Tongue (tissue), 2 donors: ENCODE measurements around the gene UBFD1. TPM values are rescaled to one million over a fixed set of nuclear protein-coding genes. Genes with fewer than 3 reads are reported as not detected.
"Not testable (repeated sequence)": the region's sequence is repeated elsewhere in the genome, so short reads cannot be mapped to it uniquely, and the experiment has no call there.

Experiments used
- DNase-seq: peaks from one replicate; pipeline ENCODE4 v3.0.0-alpha.2; 2015
- total RNA-seq: library from RNA; depleted of rRNA; stranded (reverse); fragments of >200 nt; gene quantifications from one replicate; pipeline ENCODE4 v1.2.3, GENCODE V29; 2014

Gene UBFD1, protein sequence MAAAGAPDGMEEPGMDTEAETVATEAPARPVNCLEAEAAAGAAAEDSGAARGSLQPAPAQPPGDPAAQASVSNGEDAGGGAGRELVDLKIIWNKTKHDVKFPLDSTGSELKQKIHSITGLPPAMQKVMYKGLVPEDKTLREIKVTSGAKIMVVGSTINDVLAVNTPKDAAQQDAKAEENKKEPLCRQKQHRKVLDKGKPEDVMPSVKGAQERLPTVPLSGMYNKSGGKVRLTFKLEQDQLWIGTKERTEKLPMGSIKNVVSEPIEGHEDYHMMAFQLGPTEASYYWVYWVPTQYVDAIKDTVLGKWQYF
- total RNA-seq: 145 TPM

DNA sequence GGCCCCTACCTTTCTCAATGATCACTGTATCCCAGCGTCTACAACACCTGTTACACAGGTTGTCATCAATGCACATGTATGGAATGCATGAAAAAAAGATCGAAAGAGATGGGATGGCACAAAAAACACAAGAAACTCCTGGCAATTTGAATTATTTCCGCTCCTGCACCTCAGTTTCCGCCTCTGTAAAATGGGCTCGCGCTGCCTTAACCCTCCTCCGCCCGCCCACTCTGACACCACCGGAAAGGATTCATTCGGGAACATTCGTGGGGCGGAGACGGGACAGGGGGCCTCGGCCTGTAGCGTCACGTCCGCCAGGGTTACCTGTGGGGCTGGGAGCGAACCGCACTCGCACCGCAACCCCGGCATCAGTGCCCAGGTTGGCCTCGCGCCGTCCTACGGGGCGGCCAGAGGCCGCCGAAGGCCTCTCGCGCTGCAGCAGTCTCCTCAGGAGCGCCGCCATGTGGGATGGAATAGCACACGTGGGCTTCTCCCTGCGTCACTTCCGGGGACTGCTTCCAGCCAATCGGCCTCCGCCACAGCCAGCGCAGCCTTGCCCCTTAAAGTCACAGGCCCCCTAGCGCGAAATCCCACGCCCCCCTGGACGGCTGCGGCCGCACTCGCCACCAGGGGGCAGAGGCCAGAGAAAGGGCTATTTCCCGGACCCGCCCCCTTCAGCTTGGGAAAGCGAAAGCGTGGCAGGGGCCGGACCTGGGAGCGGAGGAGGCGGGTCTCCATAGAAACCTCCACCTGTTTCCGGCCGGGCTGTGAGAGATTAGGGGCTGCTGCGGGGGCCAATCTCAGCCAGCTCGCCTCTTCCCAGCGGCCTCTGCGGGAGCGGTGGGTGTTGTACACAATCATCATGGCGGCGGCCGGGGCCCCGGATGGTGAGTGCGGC is at the start of gene UBFD1, which contains the start of gene EARS2:
TSS of gene UBFD1 (plus strand) at position 847 of the 898 bp plus-strand sequence. CDS start at position 863, 16 bp downstream.
TSS of gene EARS2 (minus strand) at position 470 of the 898 bp plus-strand sequence. CDS start at position 463, 7 bp downstream.
- peak; percentile 99 for DNase-seq

DNA sequence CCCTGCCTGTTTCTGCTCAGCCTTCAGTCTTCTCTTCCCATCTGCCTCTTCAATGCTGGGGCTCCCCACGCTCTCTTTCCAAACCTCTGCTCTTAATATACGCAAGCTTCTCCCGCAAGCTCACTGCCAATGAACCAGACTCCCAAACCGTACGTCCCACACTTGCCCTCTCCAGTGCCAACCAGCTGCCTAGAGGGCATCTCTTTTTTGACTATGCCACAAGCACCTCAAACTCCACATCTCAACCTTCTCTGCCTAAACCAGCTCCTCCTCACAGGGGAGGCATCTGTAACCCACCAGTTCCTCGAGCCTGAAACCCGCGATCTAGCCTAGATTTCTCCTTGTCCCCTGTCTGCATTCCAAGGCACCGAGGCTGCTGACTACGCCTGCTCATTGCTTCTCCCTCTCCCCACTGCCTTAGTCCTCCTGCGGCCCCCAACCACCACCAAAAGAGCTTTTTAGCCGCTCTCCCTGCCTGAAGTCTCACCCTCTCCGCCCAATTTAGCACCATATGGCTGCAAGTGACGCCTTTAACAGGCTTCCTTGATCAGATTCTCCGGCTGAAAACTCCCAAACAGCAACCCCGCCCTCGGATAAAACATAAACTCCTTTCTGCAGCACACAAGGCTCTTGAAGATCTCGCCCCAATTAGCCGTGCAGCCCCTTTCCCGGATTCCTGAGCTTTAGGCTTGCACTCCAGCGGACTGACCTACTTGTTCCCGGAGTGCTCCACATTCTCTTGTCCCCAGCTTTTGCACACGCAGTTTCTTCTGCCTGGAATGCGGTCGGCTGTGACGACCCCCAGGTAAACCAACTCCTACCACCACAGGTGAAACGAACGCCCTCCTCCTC is 48.7 kb upstream of the UBFD1 start:
- peak; percentile 55 for DNase-seq

DNA sequence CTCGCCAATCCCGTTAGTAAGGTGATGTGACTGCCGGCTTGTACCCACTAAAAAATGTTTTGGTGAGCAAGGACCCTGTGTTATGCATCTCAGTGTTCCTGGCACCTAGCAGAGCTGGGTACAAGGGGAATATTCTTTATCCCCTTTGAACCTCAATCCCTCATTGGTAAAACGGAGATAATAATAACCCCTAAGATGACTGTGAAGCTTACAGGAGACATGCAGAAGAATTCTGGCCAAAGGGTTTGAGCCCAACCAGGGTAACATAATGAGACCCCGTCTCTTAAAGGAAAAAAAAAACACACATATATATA is 48.1 kb upstream of the UBFD1 start:
- no peak for DNase-seq

DNA sequence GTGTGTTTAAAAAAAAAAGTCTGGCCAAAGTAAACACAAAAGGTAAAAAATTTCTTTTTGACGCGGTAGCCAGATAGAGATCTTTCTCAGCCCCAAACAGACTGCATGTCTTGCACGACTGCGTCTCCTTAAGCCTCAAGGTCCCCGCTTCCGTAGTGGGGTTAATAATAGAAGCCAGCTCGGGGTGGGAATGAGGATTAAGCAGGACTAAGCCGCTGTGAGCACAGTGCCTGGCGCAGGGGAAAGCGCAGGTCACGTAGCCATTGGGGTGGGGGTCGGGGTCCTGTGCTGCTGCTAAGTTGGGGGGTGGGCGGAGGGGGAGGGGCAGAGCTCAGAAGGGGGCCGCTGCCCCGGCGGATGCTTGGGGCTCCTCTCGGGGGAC is 47.8 kb upstream of the UBFD1 start:
- DNase-seq: peak; percentile 79

DNA sequence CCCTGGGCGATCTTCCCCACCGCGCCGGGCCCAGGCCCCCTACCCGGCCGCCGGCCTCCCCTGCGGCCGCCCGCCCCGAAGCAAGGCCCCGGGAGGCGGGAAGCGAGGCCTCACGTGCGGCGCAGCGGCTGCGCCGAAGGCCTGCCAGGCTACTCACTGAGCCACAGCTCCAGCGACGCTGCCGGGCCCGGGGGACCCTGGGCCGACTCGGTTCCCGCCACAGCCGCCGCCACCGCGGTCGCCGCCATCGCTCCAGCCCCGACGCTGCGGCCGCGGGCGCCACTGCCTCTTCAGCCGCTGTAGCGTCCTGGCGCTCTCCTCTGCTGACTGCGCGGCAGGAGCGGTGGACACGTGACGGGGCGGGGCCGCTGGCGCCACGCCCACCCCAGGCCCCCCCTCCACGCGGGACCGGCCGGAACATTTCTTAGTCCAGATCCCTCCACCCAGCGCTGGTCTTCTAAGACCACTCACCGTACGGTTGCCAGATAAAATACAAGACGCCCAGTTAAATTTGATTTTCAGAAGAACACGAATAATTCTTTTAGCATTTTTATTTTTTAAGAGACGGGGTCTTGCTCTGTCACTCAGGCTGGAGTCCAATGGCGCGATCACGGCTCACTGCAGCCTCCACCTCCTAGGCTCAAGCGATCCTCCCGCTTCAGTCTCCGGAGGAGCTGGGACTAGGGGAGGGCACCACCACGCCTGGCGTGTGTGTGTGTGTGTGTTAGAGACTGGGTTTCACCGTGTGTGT is 47.2 kb upstream of the UBFD1 start, which contains the start of gene GGA2:
TSS of gene GGA2 (minus strand) at position 331 of the 751 bp plus-strand sequence. CDS start at position 248, 83 bp downstream.
- DNase-seq: peak; percentile 91

DNA sequence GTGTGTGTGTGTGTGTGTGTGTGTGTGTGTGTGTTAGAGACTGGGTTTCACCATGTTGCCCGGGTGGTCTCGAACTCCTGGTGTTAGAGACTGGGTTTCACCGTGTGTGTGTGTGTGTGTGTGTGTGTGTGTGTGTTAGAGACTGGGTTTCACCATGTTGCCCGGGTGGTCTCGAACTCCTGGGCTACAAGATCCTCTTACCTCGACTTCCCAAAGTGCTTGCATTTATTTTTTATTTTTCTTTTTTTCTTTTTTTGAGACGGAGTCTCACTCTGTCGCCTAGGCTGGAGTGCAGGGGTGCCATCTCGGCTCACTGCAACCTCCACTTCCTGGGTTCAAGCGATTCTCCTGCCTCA is 46.6 kb upstream of the UBFD1 start:
- not testable (repeated sequence) for DNase-seq

DNA sequence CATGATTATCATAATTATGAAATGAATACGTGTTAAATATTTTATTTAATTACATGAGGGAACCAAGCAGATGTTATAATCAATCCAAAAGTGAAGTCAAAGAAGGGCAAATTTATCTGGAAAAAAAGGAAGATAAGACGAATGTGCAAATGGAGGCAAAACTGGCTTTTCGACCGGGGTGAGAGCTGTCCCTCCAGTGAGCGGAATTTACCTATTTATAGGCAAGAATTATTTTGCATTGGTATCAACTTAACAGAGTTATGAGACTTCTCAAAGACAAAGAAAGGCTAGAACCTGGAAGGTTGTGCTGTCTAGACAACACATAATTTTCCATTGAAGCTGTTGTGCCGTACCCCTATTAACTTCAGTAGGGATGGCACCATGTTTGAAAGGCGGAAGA is 45.8 kb upstream of the UBFD1 start:
- DNase-seq: no peak

DNA sequence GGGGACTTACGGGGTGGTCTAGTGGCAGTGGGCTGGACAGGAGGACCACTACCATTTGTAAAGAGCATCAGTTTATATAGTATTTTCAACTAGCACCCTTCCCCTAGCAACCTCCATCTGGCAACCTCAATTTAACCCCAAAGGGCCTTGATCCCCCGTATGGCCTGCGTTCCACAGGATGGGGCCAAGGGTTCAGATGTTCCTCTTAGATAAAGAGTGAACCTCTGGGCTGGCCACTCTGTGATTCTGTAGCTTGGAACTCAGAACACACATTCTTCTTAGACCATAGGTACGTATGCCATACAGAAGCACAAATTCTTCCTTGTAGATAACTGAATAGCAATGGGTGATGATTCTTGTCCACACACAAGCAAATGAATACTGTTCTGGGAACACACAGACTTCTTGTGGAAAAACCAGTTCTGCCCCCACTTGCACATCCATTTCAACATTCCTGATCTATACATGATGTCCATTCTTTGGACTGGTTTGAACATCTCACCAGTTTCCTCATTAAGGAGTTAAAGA is 45.3 kb upstream of the UBFD1 start:
- DNase-seq: no peak

DNA sequence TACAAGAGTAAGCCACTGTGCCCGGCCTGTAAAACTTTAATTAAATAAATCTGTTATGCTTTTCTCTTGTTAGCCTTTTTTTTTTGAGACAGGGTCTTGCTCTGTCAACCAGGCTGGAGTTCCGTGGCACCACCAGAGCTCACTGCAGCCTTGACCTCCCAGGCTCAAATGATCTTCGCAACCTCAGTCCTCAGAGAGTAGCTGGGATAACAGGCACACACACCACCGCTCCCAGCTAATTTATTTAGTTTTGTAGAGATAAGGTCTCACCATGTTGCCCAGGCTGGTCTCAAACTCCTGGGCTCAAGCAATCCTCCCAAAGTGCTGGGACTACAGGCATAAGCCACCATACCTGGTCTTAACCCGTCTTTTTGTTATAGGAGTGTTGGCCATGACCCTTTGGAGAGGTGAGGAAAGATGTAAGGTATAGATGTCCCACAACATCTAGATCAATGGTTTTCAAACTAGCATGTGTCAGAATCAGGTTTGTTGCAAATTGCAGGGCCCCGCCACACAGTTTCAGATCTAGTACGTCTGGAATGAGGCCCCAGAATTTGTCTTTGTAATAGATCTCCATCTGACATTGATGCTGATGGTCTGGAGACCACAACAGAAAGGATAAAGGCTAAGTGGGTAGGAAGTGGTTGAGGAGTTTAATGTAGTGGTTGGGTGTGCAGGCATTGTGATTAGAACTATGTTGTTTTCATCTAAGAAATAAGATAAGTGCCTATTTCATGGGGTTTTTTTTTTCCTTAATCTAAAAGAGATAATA is 43.0 kb upstream of the UBFD1 start:
- no peak for DNase-seq

DNA sequence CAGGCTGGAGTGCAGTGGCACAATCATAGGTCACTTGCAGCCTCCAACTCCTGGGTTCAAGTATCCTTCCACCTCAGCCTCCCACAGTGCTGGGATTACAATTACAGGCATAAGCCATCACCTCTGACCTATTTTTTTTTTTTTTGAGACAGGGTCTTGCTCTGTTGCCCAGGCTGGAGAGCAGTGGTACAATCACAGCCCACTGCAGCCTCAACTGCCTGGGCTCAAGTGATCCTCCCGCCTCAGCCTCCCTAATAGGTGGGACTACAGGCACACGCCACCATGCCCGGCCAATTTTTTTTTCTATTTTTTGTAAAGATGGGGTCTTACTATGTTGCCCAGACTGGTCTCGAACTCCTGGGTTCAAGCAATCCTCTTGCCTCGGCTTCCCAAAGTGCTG is 41.6 kb upstream of the UBFD1 start:
- no peak for DNase-seq

DNA sequence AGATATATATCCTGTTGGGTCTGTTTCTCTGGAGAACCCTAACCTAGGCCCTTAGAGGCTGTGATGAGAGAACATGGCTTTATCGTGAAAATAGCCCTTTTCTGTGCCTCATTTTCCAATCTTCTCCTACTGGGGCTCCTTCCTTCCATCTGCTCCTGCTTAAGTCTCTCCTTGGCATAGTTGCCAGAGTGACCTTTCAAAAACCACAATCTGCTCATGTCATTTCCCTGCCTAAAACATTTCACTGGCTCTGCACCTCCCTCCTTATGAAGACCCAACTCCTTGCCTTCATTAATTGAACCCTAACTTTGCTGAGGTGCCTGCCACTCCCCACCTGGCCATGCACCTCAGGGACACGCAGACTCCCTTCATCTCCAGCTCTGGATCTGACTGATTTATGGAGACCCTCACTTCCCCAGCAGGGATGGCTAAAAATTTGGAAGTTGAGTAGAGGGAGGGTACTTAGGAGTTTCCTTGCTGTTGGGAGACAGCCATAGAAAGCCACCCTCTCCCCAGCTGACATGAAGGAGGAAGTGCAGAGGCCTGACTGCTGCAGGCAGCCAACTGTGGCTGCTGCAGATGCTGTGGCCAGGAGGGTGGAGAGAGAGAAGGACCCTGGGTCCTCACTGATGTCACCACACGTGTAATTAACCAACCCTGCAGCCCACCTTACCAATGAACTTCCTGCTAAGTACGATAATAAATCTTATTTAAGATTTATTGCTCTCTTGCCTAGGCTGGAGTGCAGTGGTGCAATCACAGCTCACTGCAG is 41.0 kb upstream of the UBFD1 start:
- no peak for DNase-seq

DNA sequence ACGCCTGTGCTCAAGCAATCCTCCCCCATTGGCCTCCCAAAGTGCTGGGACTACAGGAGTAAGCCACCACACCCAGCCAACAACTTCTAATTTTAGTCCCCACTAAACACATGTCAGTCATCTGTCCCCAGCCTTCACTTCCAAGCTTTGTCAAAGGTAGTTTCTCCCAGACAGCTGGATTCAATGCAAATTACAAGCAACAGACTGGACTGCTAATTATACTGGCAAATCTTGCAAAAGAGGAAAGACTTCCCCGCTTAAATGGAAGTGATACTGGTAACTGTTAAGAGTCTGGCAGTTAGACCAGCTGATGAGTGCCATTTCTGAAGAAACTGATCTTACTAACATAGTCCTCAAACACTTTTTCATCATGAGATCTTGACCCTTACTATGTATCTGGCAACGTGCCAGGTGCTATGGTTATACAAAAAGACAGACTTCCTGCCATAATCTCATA is 39.1 kb upstream of the UBFD1 start:
- DNase-seq: peak; percentile 38

DNA sequence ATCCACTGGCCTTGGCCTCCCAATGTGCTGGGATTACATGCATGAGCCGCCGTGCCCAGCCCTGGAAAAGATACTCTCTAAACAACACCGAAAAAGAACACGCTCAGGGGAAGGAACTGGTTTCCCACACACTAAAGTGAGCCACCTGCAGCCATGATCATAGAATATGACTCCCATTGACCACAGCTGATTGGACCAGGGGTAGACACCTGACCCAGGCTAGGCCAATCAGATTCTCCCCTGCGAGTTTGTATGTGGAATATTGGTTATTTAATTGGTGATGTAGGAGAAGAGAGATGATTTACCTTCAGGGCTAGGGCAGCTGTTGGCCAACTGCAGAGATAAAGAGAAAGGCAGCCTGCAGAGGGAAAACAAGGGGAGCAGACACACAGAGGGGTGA is 38.2 kb upstream of the UBFD1 start:
- no peak for DNase-seq

DNA sequence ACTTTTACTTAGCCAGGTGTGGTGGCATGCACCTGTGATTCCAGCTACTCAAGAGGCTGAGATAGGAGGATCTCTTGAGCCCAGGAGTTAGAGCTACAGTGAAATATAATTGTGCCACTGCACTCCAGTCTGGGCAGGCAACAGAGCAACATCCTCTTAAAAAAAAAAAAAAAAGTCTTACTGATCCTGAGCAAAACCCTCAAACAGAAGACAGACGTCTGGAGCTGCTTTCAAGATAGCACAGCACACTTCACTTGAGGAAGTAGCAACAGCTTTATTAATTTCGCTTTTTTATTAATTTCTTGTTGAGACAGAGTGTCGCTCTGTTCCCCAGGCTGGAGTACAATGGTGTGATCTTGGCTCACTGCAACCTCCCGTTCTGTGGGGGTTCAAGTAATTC is 37.0 kb upstream of the UBFD1 start:
- no peak for DNase-seq

DNA sequence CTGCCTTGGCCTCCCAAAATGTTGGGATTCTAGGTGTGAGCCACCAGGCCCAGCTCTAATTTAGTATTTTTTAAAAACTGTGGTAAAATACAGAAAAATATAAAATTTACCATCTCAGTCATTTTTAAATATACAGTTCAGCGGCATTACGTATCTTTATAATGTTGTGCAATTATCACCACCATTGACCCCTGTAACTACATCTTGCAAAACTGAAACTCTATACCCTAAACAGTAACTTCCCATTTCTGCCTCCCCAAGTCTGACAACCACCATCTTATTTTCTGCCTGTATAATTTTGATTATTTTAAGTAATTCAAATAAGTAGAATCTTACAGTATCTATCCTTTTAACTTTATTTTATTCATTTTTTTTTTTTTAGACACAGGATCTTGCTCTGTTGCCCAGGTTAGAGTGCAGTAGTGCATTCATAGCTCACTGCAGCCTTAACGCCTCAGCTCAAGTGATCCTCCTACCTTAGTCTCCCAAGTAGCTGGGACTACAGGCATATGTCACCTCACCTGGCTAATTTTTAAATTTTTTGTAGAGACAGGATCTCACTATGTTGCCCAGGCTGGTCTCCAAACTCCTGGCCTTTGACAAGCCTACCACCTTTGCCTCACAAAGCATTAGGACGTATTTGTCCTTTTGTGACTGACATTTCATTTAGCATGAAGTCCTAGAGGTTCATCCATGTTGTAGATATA is 36.3 kb upstream of the UBFD1 start:
- no peak for DNase-seq

DNA sequence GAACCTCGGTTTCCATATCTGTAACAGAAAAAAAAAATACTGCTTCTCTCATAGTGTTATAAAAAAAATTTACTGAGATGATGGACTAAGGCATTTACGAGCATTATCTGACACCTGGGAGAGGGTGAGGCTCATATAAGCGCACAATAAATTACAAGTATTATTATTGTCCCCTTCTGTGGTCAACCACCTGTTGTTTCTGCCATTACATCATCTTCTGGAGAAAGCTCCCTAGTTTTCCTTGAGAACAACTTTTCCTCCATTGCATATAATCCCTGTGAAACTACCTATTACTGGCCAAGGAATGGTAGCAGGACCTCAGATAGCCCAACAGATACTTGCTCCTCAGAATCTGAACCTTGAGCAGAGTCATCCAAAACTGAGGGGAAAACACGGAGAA is 35.6 kb upstream of the UBFD1 start:
- DNase-seq: no peak

DNA sequence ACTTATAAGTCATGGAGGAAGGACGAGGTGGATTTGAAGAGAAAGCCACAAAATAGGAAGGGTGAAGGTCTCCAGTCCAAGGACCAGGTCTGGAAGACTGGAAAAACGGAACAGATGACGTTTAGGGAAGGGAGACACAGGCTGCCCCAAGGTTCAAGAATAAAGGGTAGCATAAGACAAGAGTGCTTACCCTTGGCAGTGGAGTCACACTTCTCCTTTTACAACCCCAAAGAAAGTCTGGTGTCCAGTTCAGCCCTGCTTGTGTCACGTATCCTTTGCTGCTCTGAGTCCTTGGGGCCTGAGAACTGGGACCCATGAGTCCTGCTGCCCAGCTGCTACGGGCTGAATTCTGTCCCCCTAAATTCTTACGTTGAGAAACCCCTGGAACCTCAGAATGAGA is 34.2 kb upstream of the UBFD1 start:
- no peak for DNase-seq

DNA sequence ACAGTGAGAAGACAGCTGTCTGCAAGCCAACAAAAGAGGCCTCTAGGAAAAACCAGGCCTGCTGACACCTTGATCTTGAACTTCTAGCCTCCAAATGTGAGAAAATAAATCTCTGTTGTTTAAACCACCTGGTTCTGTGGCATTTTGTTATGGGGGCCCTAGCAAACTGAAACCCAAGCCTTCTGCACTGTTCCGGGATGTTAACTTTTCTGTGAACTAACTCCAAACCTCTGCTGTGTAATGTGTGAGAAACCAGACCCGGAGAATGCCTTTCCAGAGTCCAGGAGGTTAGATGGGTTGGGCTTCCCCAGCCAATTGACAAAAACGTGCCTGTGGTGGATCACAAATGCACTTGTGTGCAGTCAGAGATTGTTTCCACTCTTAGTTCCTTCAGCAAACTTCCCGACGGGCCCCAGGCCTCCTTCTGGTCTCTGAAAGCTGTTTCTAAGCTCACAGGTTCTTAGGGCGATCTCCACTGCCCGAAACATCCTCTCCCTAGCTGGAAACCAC is 33.6 kb upstream of the UBFD1 start:
- no peak for DNase-seq

DNA sequence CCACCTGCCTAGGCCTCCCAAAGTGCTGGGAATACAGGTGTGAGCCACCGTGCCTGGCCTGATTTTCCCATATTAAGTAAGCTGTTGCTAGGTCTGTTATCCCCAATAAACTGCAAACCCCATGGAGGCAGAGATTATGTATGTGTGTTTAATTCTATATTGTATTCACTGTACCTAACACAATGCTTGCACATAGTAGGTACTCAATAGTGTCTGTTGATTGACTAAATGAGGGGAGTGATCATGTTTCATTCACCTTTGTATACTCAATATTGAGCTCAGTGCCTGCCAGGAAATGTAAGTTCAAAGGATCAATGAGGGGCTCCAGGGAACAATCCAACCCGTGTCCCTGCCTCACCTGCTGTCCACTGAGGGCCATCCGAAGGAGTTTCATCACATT is 32.6 kb upstream of the UBFD1 start:
- no peak for DNase-seq
